Measurements from ENCODE around the gene SNCG. TPM values are rescaled to one million over a fixed set of nuclear protein-coding genes. Genes with fewer than 3 reads are reported as not detected.
"Not testable (repeated sequence)": the region's sequence is repeated elsewhere in the genome, so short reads cannot be mapped to it uniquely, and the experiment has no call there.

Gene SNCG
- total RNA-seq = not detected

DNA sequence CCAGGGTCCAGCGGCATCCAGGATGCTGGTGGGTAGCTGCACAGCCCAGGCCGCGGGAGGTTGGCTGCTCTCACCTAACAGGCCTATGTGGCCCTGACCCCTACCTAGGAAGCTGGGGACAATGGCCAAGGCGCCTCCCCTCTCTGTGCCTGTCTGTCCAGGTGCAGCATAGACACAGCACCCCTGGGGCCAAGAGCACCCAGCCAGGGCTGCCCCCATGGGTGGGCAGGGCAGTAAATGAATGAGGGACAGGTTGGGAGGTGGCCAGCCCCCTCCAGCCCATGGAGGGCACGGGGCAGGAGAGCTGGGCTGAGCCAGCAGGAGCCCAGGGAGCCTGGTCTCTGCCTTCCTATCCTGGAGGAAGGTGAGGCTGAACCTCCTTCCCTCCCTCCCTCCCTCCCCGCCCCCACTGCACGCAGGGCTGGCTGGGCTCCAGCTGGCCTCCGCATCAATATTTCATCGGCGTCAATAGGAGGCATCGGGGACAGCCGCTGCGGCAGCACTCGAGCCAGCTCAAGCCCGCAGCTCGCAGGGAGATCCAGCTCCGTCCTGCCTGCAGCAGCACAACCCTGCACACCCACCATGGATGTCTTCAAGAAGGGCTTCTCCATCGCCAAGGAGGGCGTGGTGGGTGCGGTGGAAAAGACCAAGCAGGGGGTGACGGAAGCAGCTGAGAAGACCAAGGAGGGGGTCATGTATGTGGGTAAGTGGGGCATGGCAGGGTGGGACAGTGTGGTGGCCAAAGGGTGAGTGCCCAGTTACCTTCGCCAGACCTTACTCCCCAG is at the start of gene SNCG:
Gene SNCG (plus strand): TSS at position 484 of the 785 bp plus-strand sequence. CDS start 99 bp downstream, at position 583.
- Mint-ChIP-seq H3K36me3 (no peaks in the 10 kb centered on the region), H3K27me3 (no peaks in the 10 kb centered on the region), H3K9me3 (peaks cover 2% of the 10 kb centered on the region), H3K4me1 (ENCODE audit: low read depth) (no peaks in the 10 kb centered on the region), H3K27ac (no peak within 1 kb of the TSS), H3K4me3 (no peak within 1 kb of the TSS)
- DNase-seq = no peak
- POLR2A ChIA-PET = no interaction called here
- CTCF ChIA-PET = interaction anchor here (1.0 to 1.6 kb wide), 3 partner anchors 8 to 270 kb away, joined by 3 to 6 read pairs (median 5); partner anchors contain the start of gene ADIRF
- intact Hi-C loops (cut with micrococcal nuclease) = no loop called here

DNA sequence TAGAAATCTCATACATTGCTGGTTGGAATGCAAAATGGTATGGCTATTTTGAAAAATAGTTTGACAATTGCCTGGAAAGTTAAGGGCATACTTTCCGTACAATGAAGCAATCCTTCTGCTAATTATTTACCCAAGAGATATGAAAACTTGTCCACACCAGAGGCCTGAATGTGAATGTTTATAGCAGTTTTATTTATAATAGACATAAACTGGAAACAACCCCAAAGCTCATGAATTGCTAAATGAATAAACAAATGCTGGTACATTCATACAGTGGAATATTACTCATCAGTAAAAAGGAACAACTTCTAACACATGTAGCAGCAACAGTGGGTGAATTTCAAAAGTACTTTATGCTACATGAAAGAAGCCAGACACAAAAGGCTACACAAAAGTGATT is 43.7 kb upstream of the SNCG start:
- Mint-ChIP-seq H3K9me3 (no peaks in the 10 kb centered on the region), H3K27me3 (no peaks in the 10 kb centered on the region), H3K36me3 (peaks cover 21% of the 10 kb centered on the region), H3K27ac (no peak overlapping the region), H3K4me1 (ENCODE audit: low read depth) (no peaks in the 10 kb centered on the region), H3K4me3 (no peak overlapping the region)
- intact Hi-C loops (cut with micrococcal nuclease) = no loop called here
- DNase-seq = no peak
- ChIA-PET CTCF (no interaction called here), POLR2A (no interaction called here)

DNA sequence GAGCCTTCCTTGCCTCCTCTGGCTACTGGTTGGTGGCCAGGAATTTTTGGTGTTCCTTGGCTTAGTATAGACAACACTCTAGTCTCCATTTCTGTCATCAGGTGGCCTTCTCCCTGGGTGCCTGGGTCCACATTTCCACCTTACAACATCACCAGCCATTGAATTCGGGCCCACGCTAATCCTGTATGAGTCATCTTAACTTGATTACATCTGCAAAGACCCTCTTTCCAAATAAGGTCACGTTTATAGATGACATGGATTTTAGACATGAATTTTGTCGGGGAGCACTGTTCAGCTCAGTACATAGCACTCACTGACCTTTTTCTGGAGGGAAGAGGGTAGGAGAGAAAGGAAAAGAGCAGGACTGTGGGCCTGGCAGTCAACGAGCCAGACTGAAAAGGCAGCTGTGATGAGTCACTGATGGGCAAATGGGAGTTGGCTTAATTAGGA is 40.4 kb upstream of the SNCG start:
- ChIA-PET CTCF (no interaction called here), POLR2A (no interaction called here)
- intact Hi-C loops (cut with micrococcal nuclease) = no loop called here
- no peak for DNase-seq
- Mint-ChIP-seq H3K4me3 (no peak overlapping the region), H3K36me3 (peaks cover 21% of the 10 kb centered on the region), H3K27ac (no peak overlapping the region), H3K4me1 (ENCODE audit: low read depth) (no peaks in the 10 kb centered on the region), H3K9me3 (no peaks in the 10 kb centered on the region), H3K27me3 (no peaks in the 10 kb centered on the region)

DNA sequence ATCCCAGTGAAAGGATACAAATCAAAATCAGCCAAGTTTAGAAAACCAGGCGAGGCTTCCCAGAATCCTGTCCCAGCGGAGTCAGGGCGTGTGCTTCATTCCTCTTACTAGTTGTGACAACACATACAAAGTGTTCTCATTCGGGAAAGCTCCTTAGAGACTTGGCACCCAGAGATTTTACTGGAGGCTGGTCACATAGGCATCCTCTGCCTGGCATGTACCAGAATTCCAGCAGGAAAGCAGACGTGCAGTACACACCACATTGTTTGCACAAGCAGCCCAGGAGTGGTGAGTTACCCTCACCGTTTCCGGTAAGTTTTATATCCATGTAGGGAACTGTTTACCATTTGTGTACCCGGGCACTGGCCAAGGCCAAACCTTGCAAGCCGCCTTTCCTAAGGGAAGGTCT is 35.8 kb upstream of the SNCG start:
- POLR2A ChIA-PET = no interaction called here
- peaks cover 15% of the 10 kb centered on the region for H3K36me3 Mint-ChIP-seq
- H3K27ac Mint-ChIP-seq = no peak overlapping the region
- no peaks in the 10 kb centered on the region for H3K9me3 Mint-ChIP-seq
- no peak for DNase-seq
- CTCF ChIA-PET = no interaction called here
- H3K4me3 Mint-ChIP-seq = no peak overlapping the region
- intact Hi-C loops (cut with micrococcal nuclease) = no loop called here
- H3K27me3 Mint-ChIP-seq = no peaks in the 10 kb centered on the region
- H3K4me1 Mint-ChIP-seq (ENCODE audit: low read depth) = no peaks in the 10 kb centered on the region

DNA sequence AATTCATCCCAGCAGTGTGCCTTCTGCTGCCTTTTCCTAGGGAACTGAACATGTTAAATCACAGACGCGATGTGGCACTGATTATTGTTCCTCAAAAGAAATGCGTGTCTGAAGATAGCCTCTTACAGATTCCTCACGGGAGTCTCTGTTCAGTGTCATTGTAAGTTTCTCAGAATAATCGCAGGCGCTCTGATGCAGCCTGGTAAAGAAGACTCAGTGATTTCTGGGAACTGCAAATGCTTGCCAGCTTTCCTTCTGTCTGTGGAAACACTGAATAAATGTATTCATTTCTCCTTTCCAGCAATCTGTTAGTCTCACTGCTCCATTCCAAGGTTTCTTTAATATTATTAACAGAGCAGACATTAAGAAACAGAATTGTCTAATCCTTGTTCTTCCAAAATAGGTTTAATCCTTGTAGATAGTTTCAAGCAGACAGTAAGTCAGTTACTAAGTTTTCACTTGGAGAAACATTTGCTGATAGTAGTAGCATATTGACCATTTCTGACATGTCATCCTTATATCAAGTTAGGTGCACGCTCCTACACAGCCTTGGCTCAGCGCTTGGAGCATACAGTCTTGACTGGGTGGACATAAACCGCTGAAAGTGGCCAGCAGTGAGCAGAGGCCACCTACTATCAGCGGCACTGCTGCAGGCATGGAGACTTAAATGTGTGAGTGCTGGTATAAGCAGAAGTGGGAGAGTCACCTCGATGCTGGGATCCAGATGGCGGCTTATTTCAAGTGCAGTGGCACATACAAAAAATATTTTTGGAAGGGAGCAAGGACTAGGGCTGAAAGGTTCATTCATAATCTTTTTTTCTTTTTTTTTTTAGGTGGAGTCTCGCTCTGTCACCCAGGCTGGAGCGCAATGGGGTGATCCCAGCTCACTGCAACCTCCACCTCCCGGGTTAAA is 28.7 kb upstream of the SNCG start:
- no peaks in the 10 kb centered on the region for H3K27me3 Mint-ChIP-seq
- no peak for DNase-seq
- ChIA-PET POLR2A (no interaction called here), CTCF (no interaction called here)
- no peaks in the 10 kb centered on the region for H3K4me1 Mint-ChIP-seq (ENCODE audit: low read depth)
- H3K4me3 Mint-ChIP-seq = no peak overlapping the region
- no peak overlapping the region for H3K27ac Mint-ChIP-seq
- H3K36me3 Mint-ChIP-seq = peaks cover 2% of the 10 kb centered on the region
- H3K9me3 Mint-ChIP-seq = no peaks in the 10 kb centered on the region
- intact Hi-C loops (cut with micrococcal nuclease) = no loop called here

DNA sequence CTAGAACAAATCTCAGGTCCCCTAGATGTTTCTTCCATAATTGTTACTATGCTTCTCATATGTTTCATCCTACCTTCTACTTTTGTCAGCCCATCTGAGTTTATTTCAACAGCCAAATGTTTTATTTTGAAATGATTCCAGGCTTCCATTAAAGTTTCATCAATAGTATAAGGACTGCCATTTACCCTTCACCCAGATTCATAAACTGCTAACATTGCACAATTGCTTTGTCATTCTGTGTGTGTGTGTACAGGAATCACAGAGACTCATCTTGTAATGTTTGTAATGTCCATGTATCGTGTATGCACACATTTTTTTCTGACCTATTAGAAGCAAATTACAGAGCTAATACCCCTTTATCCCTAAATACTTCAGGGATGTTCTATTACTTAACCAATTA is 26.5 kb upstream of the SNCG start:
- Mint-ChIP-seq H3K36me3 (peaks cover 2% of the 10 kb centered on the region), H3K27me3 (no peaks in the 10 kb centered on the region), H3K4me3 (no peak overlapping the region), H3K4me1 (ENCODE audit: low read depth) (no peaks in the 10 kb centered on the region), H3K27ac (no peak overlapping the region), H3K9me3 (no peaks in the 10 kb centered on the region)
- DNase-seq = no peak
- CTCF ChIA-PET = no interaction called here
- POLR2A ChIA-PET = no interaction called here
- intact Hi-C loops (cut with micrococcal nuclease) = no loop called here

DNA sequence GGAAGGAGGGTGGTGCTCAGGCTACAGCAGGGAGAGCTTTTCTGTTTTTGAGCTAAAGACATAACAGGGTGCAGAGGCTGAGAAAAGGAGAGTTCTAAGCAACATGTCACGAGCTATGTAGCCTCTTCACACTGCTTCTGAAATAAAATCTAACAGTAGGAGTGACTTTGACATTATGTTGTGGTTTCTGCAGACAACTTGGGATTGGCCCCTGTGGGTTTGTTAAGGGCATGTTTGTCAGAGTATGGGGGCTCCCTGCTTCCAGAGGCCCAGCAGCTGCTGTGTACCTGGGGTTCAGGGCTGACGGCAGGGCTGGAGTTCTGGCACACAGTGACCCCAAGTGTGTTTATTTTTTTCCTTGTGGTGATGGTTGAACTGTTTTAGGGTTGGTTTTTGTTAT is 25.7 kb upstream of the SNCG start:
- ChIA-PET CTCF (no interaction called here), POLR2A (no interaction called here)
- no peak overlapping the region for H3K4me3 Mint-ChIP-seq
- H3K27me3 Mint-ChIP-seq = no peaks in the 10 kb centered on the region
- H3K27ac Mint-ChIP-seq = no peak overlapping the region
- DNase-seq = no peak
- H3K9me3 Mint-ChIP-seq = no peaks in the 10 kb centered on the region
- intact Hi-C loops (cut with micrococcal nuclease) = no loop called here
- no peaks in the 10 kb centered on the region for H3K4me1 Mint-ChIP-seq (ENCODE audit: low read depth)
- H3K36me3 Mint-ChIP-seq = peaks cover 2% of the 10 kb centered on the region

DNA sequence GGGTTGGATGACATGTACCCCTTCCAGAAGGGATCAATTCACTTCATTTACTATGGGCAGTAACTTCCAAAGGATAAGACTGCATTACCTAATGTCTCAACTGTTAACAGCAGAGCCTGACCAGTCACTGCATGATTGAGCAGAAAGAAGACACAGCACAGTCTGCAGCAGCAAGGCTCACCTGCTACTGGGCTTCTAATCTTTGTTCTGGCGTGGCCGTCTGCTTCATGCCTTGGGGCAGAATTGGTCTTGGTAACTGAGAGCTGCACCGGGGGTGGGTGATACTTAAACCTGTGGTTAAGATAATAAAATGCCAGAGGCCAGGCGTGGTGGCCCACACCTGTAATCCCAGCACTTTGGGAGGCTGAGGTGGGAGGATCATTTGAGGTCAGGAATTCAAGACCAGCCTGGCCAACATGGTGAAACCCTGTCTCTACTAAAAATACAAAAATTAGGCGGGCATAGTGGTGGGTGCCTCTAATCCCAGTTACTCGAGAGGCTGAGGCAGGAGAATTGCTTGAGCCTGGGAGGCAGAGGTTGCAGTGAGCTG is 24.2 kb upstream of the SNCG start:
- intact Hi-C loops (cut with micrococcal nuclease); H3K27ac Mint-ChIP-seq; H3K4me1 Mint-ChIP-seq (ENCODE audit: low read depth); H3K4me3 Mint-ChIP-seq; H3K9me3 Mint-ChIP-seq; CTCF ChIA-PET; H3K36me3 Mint-ChIP-seq; POLR2A ChIA-PET; H3K27me3 Mint-ChIP-seq; DNase-seq: not testable (repeated sequence)

DNA sequence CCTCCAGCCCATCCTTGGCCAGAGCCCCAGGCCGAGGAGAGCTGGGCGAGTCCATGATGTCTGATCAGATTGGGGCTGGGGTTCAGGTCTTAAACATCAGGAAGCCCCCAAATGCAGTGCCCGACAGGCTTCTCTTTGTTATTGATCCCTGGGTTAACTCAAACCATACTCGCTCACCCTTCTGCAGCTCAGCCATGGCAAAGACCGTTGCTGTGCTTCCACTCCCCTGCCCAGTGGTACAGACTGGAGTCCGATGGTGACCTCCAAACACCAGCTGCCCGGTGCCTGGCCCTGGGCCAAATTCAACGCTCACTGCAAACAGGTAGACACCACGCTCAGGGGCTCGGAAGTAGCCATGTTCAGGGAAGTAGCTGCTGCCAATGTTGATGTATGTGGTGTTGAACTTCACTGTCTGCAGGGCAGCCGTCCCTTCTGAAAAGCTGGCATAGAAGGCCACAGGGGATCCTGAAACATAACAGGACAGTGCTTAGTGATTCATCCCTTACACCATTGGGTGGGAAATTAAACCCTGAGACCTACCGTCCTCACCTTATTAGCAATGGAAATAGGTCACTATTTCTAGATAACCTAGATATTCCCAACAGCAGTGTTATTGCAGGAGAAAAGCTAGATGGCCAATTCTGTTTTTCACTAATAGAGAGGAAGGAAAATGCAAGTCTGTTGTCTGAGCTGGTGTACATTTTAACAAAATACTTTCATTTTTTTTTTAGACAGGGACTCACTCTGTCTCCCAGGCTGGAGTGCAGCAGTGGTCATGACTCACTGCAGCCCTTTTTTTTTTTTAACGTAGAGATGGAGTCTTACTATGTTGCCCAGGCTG is 21.5 kb upstream of the SNCG start:
- Mint-ChIP-seq H3K9me3 (no peaks in the 10 kb centered on the region), H3K27me3 (no peaks in the 10 kb centered on the region), H3K4me1 (ENCODE audit: low read depth) (peaks cover 1% of the 10 kb centered on the region), H3K36me3 (no peaks in the 10 kb centered on the region), H3K27ac (no peak overlapping the region), H3K4me3 (no peak overlapping the region)
- ChIA-PET CTCF (interaction anchor here (0.5 to 5.1 kb wide), 6 partner anchors 9 to 228 kb away, joined by 3 to 47 read pairs (median 6); partner anchors contain the start of gene ADIRF), POLR2A (no interaction called here)
- no peak for DNase-seq
- intact Hi-C loops (cut with micrococcal nuclease) = no loop called here

DNA sequence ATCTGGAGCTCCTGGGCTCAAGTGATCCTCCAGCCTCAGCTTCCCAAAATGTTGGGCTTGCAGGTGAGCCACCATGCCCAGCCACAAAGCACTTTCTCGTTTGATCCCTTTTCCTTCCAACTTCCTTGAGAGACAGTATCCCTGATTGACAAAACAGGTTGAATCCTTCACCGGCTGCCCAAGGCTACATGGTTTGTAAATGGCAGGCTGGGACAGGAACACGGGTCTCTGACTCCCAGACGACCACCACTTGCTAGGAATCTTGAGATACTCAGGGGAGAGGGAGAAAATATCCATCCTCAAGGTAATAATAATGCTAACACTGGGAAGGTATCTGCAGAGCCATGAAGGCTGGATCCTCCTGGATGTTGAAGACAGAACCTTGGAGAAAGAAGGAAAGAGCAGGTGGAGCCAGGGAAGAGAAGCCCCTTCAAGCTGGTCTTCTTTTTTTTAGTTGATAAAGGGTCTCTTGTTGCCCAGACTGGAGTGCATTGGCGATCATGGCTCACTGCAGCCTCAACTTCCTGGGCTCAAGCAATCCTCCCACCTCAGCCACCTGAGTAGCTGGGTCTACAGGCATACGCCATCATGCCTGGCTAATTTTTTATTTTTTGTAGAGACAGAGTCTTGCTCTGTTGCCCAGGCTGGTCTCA is 20.8 kb upstream of the SNCG start:
- Mint-ChIP-seq H3K27ac (no peak overlapping the region), H3K9me3 (no peaks in the 10 kb centered on the region), H3K27me3 (no peaks in the 10 kb centered on the region), H3K36me3 (no peaks in the 10 kb centered on the region), H3K4me3 (no peak overlapping the region), H3K4me1 (ENCODE audit: low read depth) (peaks cover 1% of the 10 kb centered on the region)
- no peak for DNase-seq
- intact Hi-C loops (cut with micrococcal nuclease) = no loop called here
- CTCF ChIA-PET = interaction anchor here (0.7 to 5.1 kb wide), 7 partner anchors 8 to 212 kb away, joined by 3 to 47 read pairs (median 3); partner anchors contain the start of gene ADIRF
- POLR2A ChIA-PET = no interaction called here

DNA sequence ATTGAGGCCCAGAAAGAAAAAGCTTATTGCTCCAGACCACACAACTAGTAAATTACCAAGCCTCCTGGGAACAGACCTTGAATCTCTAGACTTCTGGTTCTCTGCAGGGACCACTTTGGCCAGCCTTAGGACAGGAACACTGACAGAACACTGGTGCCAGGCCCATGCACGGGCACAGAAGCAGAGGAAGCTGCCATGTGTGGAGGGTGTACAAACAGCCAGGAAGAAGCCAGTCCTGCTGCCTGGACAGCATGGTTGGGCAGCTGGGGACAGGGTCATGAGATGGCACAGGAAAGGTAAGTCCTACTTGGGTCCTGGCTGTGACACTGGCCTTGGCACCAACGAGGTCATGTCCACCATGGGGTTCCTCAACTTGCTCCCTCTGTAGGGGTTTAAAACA is 20.1 kb upstream of the SNCG start:
- DNase-seq = no peak
- no peak overlapping the region for H3K4me3 Mint-ChIP-seq
- peaks cover 1% of the 10 kb centered on the region for H3K4me1 Mint-ChIP-seq (ENCODE audit: low read depth)
- H3K36me3 Mint-ChIP-seq = no peaks in the 10 kb centered on the region
- H3K9me3 Mint-ChIP-seq = no peaks in the 10 kb centered on the region
- H3K27me3 Mint-ChIP-seq = no peaks in the 10 kb centered on the region
- no peak overlapping the region for H3K27ac Mint-ChIP-seq
- POLR2A ChIA-PET = no interaction called here
- intact Hi-C loops (cut with micrococcal nuclease) = no loop called here
- CTCF ChIA-PET = interaction anchor here (0.7 to 5.1 kb wide), 10 partner anchors 22 to 1655 kb away, joined by 3 to 47 read pairs (median 4); partner anchors contain the start of genes ADIRF, GLUD1 and SHLD2
